Lower leg skin (tissue), 3 donors: ENCODE data around the gene HOXC4.

Experiments used
- CTCF ChIP-seq, 3 donors: fragments of 450-650 bp; IDR thresholded peaks; one replicate each; pipeline ENCODE4 v1.5.1; 2016; ENCODE audit warnings: antibody characterized with exemption in 3 of 3, mild to moderate bottlenecking in 3 of 3, moderate library complexity in 2 of 3
- POLR2A ChIP-seq, 2 donors: fragments of 450-650 bp; IDR thresholded peaks; one replicate each; pipeline ENCODE4 v1.6.1; 2016 to 2017; ENCODE audit warnings: antibody characterized with exemption in 2 of 2, mild to moderate bottlenecking in 1 of 2, moderate library complexity in 1 of 2

- TF ChIP-seq CTCF (IDR thresholded peaks at IDR 0.05) (no peak), POLR2A (IDR thresholded peaks at IDR 0.05) (no peak)
These were observed 13.5 kb upstream of the HOXC4 start for GRCh38 chr12:54040148-54040494.
